H1 (cell line): ENCODE data around the gene DOK7. TPM values are rescaled to one million over a fixed set of nuclear protein-coding genes. Genes with fewer than 3 reads are reported as not detected.

Experiments used
- CTCF ChIA-PET: fragments of 300-600 bp; sonication (Branson Sonifier 250); formaldehyde crosslinking; loops from one replicate; lab custom pipeline; 2021; ENCODE audit not compliant: partially characterized antibody; lab: Charles Lee
- POLR2A ChIA-PET: fragments of 300-600 bp; sonication (Branson Sonifier 250); formaldehyde crosslinking; loops from one replicate; lab custom pipeline; 2021; ENCODE audit warnings: inconsistent platforms; ENCODE audit not compliant: partially characterized antibody; lab: Charles Lee
- DNase-seq, 2 experiments: peaks; one replicate each; pipeline versions ENCODE4 v3.0.0 to v3.0.0-alpha.2; 2010 to 2022; ENCODE audit warnings: low spot score in 2 of 2, low read depth in 1 of 2, mixed read lengths in 1 of 2
- FAIRE-seq: peaks from 2 replicates; lab custom pipeline; 2011; peaks lifted over from hg19 to GRCh38; lab: Jason Lieb, UNC
- H2AFZ ChIP-seq: 2 replicates; pipeline ENCODE4 v1.8.1; 2012; ENCODE audit warnings: low read length, inconsistent platforms
- H2AK5ac ChIP-seq: 2 replicates; pipeline ENCODE4 v1.6.1; 2013; ENCODE audit warnings: low read depth, low read length
- H2BK120ac ChIP-seq: replicated peaks from 2 replicates; pipeline ENCODE3; 2013; ENCODE audit warnings: low read depth, low read length, inconsistent platforms
- H2BK12ac ChIP-seq: 2 replicates; pipeline ENCODE4 v1.6.1; 2013; ENCODE audit warnings: low read depth, low read length
- H2BK15ac ChIP-seq: 2 replicates; pipeline ENCODE4 v1.6.1; 2013; ENCODE audit warnings: low read length
- H2BK20ac ChIP-seq: 2 replicates; pipeline ENCODE4 v1.6.1; 2013; ENCODE audit warnings: low read length
- H2BK5ac ChIP-seq: 2 replicates; pipeline ENCODE4 v1.6.1; 2013; ENCODE audit warnings: low read depth, low read length
- H3K14ac ChIP-seq: 2 replicates; pipeline ENCODE4 v1.6.1; 2013; ENCODE audit warnings: inconsistent platforms; ENCODE audit not compliant: insufficient read length
- H3K18ac ChIP-seq: 2 replicates; pipeline ENCODE4 v1.6.1; 2013; ENCODE audit warnings: low read length; ENCODE audit errors: extremely low read depth
- H3K23ac ChIP-seq: 2 replicates; pipeline ENCODE4 v1.6.1; 2013; ENCODE audit warnings: inconsistent platforms; ENCODE audit not compliant: insufficient read length
- H3K23me2 ChIP-seq: 2 replicates; pipeline ENCODE4 v1.6.1; 2013; ENCODE audit warnings: low read depth, low read length
- H3K27ac ChIP-seq: 2 replicates; pipeline ENCODE4 v1.6.1; 2011; ENCODE audit warnings: low read depth, low read length, inconsistent platforms
- H3K27me3 ChIP-seq, 4 experiments: replicated peaks in 1 of 4; 1 replicate in 1 of 4; 2 replicates in 3 of 4; pipeline versions ENCODE4 v1.6.1 to v1.8.1; 2011 to 2013; ENCODE audit warnings: low read length in 3 of 4, mild to moderate bottlenecking in 3 of 4, inconsistent platforms in 2 of 4, mixed read lengths in 2 of 4, moderate library complexity in 1 of 4; ENCODE audit not compliant: control insufficient read depth in 3 of 4, insufficient read depth in 3 of 4; ENCODE audit errors: extremely low read depth in 1 of 4
- H3K36me3 ChIP-seq, 4 experiments: 2 replicates each; pipeline versions ENCODE4 v1.6.1 to v1.8.1; 2011 to 2013; ENCODE audit warnings: mild to moderate bottlenecking in 4 of 4, low read length in 3 of 4, moderate library complexity in 2 of 4, control low read depth in 1 of 4, inconsistent platforms in 1 of 4; ENCODE audit not compliant: insufficient read depth in 4 of 4, control insufficient read depth in 2 of 4
- H3K4ac ChIP-seq: replicated peaks from 2 replicates; pipeline ENCODE3; 2013; ENCODE audit warnings: low read length, low read depth, mixed read lengths, inconsistent platforms; ENCODE audit not compliant: insufficient read length
- H3K4me1 ChIP-seq, 4 experiments: replicated peaks in 1 of 4; 1 replicate in 1 of 4; 2 replicates in 3 of 4; pipeline versions ENCODE4 v1.6.1 to v1.8.1; 2011 to 2013; ENCODE audit warnings: low read length in 3 of 4, inconsistent platforms in 2 of 4, mixed read lengths in 1 of 4; ENCODE audit not compliant: insufficient read depth in 4 of 4, control insufficient read depth in 3 of 4
- H3K4me2 ChIP-seq, 2 experiments: 2 replicates each; pipeline versions ENCODE4 v1.6.1 to v1.8.1; 2011 to 2013; ENCODE audit warnings: low read depth in 2 of 2, low read length in 2 of 2, control low read depth in 1 of 2, inconsistent platforms in 1 of 2, mild to moderate bottlenecking in 1 of 2; ENCODE audit not compliant: insufficient read depth in 1 of 2
- H3K4me3 ChIP-seq, 4 experiments: fragments of 200-600, 300-600 bp in 1 of 4; sonication (generic), shearing (Covaris generic), sonication (Bioruptor Twin) in 1 of 4; 2 replicates each; pipeline versions ENCODE4 v1.5.1 to v1.8.1; 2011 to 2016; ENCODE audit warnings: low read length in 4 of 4, low read depth in 3 of 4, control low read depth in 2 of 4, inconsistent platforms in 2 of 4, mild to moderate bottlenecking in 2 of 4, mixed read lengths in 1 of 4, moderate library complexity in 1 of 4; ENCODE audit not compliant: insufficient read depth in 2 of 4; ENCODE audit errors: extremely low read depth in 1 of 4
- H3K56ac ChIP-seq: replicated peaks from 2 replicates; pipeline ENCODE3; 2013; ENCODE audit warnings: low read depth, mild to moderate bottlenecking, mixed read lengths, low read length, inconsistent platforms; ENCODE audit not compliant: insufficient read length
- H3K79me1 ChIP-seq: 2 replicates; pipeline ENCODE4 v1.6.1; 2013; ENCODE audit warnings: low read depth, low read length, control low read depth
- H3K79me2 ChIP-seq, 2 experiments: 2 replicates each; pipeline versions ENCODE4 v1.6.1 to v1.8.1; 2012 to 2013; ENCODE audit warnings: low read length in 2 of 2, mild to moderate bottlenecking in 2 of 2, inconsistent platforms in 1 of 2; ENCODE audit not compliant: insufficient read depth in 2 of 2, control insufficient read depth in 1 of 2
- H3K9ac ChIP-seq, 4 experiments: replicated peaks in 1 of 4; 1 replicate in 1 of 4; 2 replicates in 3 of 4; pipeline versions ENCODE4 v1.6.1 to v1.8.1; 2011 to 2013; ENCODE audit warnings: low read depth in 3 of 4, low read length in 3 of 4, control low read depth in 2 of 4, mild to moderate bottlenecking in 2 of 4, moderate library complexity in 2 of 4, inconsistent platforms in 1 of 4; ENCODE audit errors: extremely low read depth in 1 of 4
- H3K9me3 ChIP-seq, 2 experiments: 2 replicates each; pipeline versions ENCODE4 v1.6.1 to v1.8.1; 2012 to 2013; ENCODE audit warnings: mild to moderate bottlenecking in 2 of 2, moderate library complexity in 2 of 2, control low read depth in 1 of 2, inconsistent platforms in 1 of 2, low read depth in 1 of 2, low read length in 1 of 2, mixed read lengths in 1 of 2; ENCODE audit not compliant: insufficient read depth in 2 of 2
- H4K20me1 ChIP-seq, 2 experiments: replicated peaks in 1 of 2; 2 replicates each; pipeline versions ENCODE3 to v1.8.1; 2011 to 2013; ENCODE audit warnings: inconsistent platforms in 2 of 2, low read length in 2 of 2, mild to moderate bottlenecking in 1 of 2; ENCODE audit not compliant: insufficient read depth in 2 of 2, control insufficient read depth in 1 of 2
- H4K5ac ChIP-seq: 2 replicates; pipeline ENCODE4 v1.6.1; 2013; ENCODE audit warnings: low read length, low read depth, mixed read lengths, inconsistent platforms; ENCODE audit not compliant: insufficient read length
- H4K8ac ChIP-seq: 2 replicates; pipeline ENCODE4 v1.8.0; 2013; ENCODE audit warnings: mild to moderate bottlenecking, moderate library complexity, low read length, inconsistent platforms; ENCODE audit not compliant: insufficient read depth; ENCODE audit errors: extremely low read depth
- H4K91ac ChIP-seq: replicated peaks from 2 replicates; pipeline ENCODE3; 2013; ENCODE audit warnings: low read length, mixed read lengths, inconsistent platforms; ENCODE audit not compliant: insufficient read length
- CTCF ChIP-seq, 3 experiments: IDR thresholded peaks; 1 replicate in 2 of 3; 2 replicates in 1 of 3; pipeline versions ENCODE4 v1.5.1 to v1.6.1; 2011; ENCODE audit warnings: low read length in 3 of 3, mild to moderate bottlenecking in 3 of 3, inconsistent platforms in 2 of 3, low read depth in 1 of 3, moderate library complexity in 1 of 3; ENCODE audit not compliant: insufficient read depth in 1 of 3; ENCODE audit errors: control extremely low read depth in 1 of 3
- EZH2 ChIP-seq: fragments of 200-600 bp; sonication (generic); IDR thresholded peaks from 2 replicates; pipeline ENCODE4 v1.7.1; 2012; ENCODE audit warnings: low read depth, mild to moderate bottlenecking, moderate library complexity, low read length, inconsistent platforms; ENCODE audit not compliant: severe bottlenecking
- MAFK ChIP-seq: IDR thresholded peaks from 2 replicates; pipeline ENCODE4 v1.6.1; 2012; ENCODE audit warnings: low read depth, mild to moderate bottlenecking, improper control_type of control experiment, low read length
- NANOG ChIP-seq: IDR thresholded peaks from 2 replicates; pipeline ENCODE4 v1.6.1; 2011; ENCODE audit warnings: low read length, low read depth, mild to moderate bottlenecking, inconsistent platforms; ENCODE audit not compliant: insufficient read depth, poor library complexity, severe bottlenecking
- SIN3A ChIP-seq, 2 experiments: IDR thresholded peaks in 1 of 2; conservative IDR thresholded peaks in 1 of 2; 2 replicates each; pipeline ENCODE4 v1.6.1; 2011 to 2012; ENCODE audit warnings: low read length in 2 of 2, improper control_type of control experiment in 1 of 2, low read depth in 1 of 2, mild to moderate bottlenecking in 1 of 2
- SIX5 ChIP-seq: IDR thresholded peaks from 2 replicates; pipeline ENCODE4 v1.6.1; 2011; ENCODE audit warnings: mild to moderate bottlenecking, low read depth, low read length
- WGBS, 2 experiments: shearing (Covaris generic) in 1 of 2; methylation state at CpG; one replicate each; pipeline versions ENCODE4 v1.1.6 to v1.1.7; 2013 to 2015; ENCODE audit warnings: low lambda C conversion rate in 2 of 2, mixed read lengths in 2 of 2, inconsistent platforms in 1 of 2, low coverage in 1 of 2, missing lambda C conversion rate in 1 of 2; ENCODE audit not compliant: insufficient replicate concordance in 2 of 2, insufficient coverage in 1 of 2, insufficient read length in 1 of 2; ENCODE audit errors: extremely low coverage in 1 of 2, missing lambda C conversion rate in 1 of 2; 5-methylcytosine and 5-hydroxymethylcytosine counted together
- polyA plus RNA-seq, 7 experiments: library from polyadenylated mRNA; depleted of rRNA in 3 of 7; stranded (reverse) in 5 of 7; unstranded in 2 of 7; fragments of >200 nt in 5 of 7; fragments of 200-250 nt in 2 of 7; gene quantifications; 1 replicate in 5 of 7; 2 replicates in 1 of 7; 4 replicates in 1 of 7; pipeline versions ENCODE4 v1.2.1 to v1.2.3, GENCODE V29; 2011 to 2013; ENCODE audit warnings: missing spikeins in 2 of 7, mixed read lengths in 2 of 7
- total RNA-seq: library from RNA; stranded (reverse); fragmentation: NEBNext Ultra II Directional; extraction: Animal tissue kit (Norgen Biotek cat#: 25700); gene quantifications from 2 replicates; pipeline ENCODE4 v1.2.1, GENCODE V29; 2021

The DOK7 gene
- total and polyA plus RNA-seq, 2 of the 8 experiments (the other 6 are each of a cell fraction or from before 2014, with no cell fraction given) = 0.32 TPM; not detected in 1

- Histone ChIP-seq H3K9ac (no peak overlapping the region), H3K36me3 (no peaks in the 10 kb centered on the region), H2BK15ac (no peak overlapping the region), H3K23me2 (no peaks in the 10 kb centered on the region), H2AFZ (no peak overlapping the region), H2BK20ac (no peak overlapping the region), H3K14ac (no peak overlapping the region), H3K79me1 (no peaks in the 10 kb centered on the region)
- WGBS, 2 experiments = 73% methylated on average over 14 of the region's 14 CpGs; no CpG with 5 or more reads in 1 of the 2 experiments
- TF ChIP-seq NANOG = no peak
- TF ChIP-seq SIX5 = no peak
- TF ChIP-seq CTCF (IDR thresholded peaks at IDR 0.05; ENCODE audit: control extremely low read depth in 1 of 3, insufficient read depth in 1 of 3, low read depth in 1 of 3, low read length in 3 of 3) = no peak
- no peak for TF ChIP-seq SIN3A (conservative IDR thresholded peaks at IDR 0.05 in 1 of 2, IDR thresholded peaks at IDR 0.05 in 1 of 2; ENCODE audit: low read depth in 1 of 2, low read length in 2 of 2)
- TF ChIP-seq MAFK = no peak
- no peak for TF ChIP-seq EZH2
- TF ChIP-seq, all 59 proteins: peak for 0
- Histone ChIP-seq H3K27ac (no peak overlapping the region), H2BK5ac (no peak overlapping the region), H3K23ac (no peak overlapping the region), H3K27me3 (peaks cover 38 to 74% (median 61%) of the 10 kb centered on the region in 4 experiments), H3K18ac (no peak overlapping the region), H3K79me2 (no peaks in the 10 kb centered on the region), H4K5ac (no peak overlapping the region), H3K9me3 (no peaks in the 10 kb centered on the region), H3K4me2 (no peak overlapping the region), H3K56ac (no peak overlapping the region), H2BK120ac (no peak overlapping the region), H3K4me1 (peaks cover 0 to 22% (median 12%) of the 10 kb centered on the region in 4 experiments; a peak in 5 of 7 replicates), H2BK12ac (no peak overlapping the region), H4K91ac (no peak overlapping the region), H2AK5ac (no peak overlapping the region), H4K8ac (no peak overlapping the region), H3K4me3 (no peak overlapping the region), H3K4ac (no peak overlapping the region), H4K20me1 (peaks cover 18 to 37% of the 10 kb centered on the region in 2 experiments)
- no peak for FAIRE-seq
- POLR2A ChIA-PET = interaction anchor here (0.6 to 1.7 kb wide), 5 partner anchors 9 to 122 kb away, joined by 3 to 6 read pairs (median 3); no protein-coding TSS in a partner anchor
- no peak for DNase-seq
- CTCF ChIA-PET = interaction anchor here (1.0 to 1.4 kb wide), 5 partner anchors 16 to 446 kb away, joined by 3 to 5 read pairs (median 4); no protein-coding TSS in a partner anchor
These were observed 32.9 kb downstream of the DOK7 start for GRCh38 chr4:3496021-3496420.
